ENCODE results near the gene SASH1.

SASH1 gene

GRCh38 chr6:148550569-148550968 lies 207.9 kb downstream of the SASH1 start:
- FAIRE-seq: no peak
- DNase-seq (ENCODE audit: insufficient read length, low spot score): no peak
- TF ChIP-seq, protein P1, sequence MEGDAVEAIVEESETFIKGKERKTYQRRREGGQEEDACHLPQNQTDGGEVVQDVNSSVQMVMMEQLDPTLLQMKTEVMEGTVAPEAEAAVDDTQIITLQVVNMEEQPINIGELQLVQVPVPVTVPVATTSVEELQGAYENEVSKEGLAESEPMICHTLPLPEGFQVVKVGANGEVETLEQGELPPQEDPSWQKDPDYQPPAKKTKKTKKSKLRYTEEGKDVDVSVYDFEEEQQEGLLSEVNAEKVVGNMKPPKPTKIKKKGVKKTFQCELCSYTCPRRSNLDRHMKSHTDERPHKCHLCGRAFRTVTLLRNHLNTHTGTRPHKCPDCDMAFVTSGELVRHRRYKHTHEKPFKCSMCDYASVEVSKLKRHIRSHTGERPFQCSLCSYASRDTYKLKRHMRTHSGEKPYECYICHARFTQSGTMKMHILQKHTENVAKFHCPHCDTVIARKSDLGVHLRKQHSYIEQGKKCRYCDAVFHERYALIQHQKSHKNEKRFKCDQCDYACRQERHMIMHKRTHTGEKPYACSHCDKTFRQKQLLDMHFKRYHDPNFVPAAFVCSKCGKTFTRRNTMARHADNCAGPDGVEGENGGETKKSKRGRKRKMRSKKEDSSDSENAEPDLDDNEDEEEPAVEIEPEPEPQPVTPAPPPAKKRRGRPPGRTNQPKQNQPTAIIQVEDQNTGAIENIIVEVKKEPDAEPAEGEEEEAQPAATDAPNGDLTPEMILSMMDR (IDR thresholded peaks at IDR 0.05; ENCODE audit: insufficient read depth, missing control alignments): no peak

DNA sequence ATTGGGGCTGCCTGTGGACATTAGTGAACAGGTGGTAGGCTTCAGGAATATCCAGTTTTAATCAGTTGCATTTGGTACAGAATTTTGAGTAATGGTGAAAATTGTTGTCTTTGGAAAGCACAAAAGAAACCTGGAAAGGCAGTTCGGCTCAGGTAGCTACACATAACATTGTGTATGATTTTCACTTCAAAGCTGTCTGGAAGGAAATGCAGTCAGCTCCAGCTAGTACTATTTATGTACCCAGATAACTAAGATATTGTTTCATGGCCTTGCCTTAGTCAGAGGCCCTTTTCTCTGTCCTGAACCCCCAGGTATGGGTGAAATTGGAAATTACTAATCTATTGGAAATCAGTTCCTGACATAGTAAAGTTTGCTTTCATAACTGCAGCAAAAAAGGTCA lies 208.6 kb downstream of the SASH1 start:
- no peak for FAIRE-seq
- TF ChIP-seq, protein P1 (IDR thresholded peaks at IDR 0.05; ENCODE audit: insufficient read depth, missing control alignments): no peak
- DNase-seq (ENCODE audit: insufficient read length, low spot score): no peak

DNA sequence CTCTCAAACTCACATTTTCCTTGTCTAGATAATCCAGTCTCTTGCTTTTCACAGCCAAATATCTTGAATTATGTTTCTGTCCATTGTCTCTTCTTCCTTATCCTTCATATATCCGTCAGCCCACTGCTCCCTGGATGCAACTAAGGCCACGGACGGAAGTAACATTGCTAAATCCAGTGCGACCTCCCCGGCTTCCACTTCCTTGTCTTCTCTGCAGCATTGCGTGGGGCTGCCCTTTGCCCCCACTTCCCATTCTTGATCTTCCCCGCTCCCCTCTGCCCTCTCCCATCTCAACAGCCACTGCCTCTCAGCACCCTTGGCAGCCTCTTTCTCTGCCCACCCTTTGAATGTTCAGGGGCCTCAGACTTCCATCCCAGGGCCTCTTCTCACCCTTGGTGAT lies 213.8 kb downstream of the SASH1 start:
- FAIRE-seq: no peak
- TF ChIP-seq, protein P1 (IDR thresholded peaks at IDR 0.05; ENCODE audit: insufficient read depth, missing control alignments): no peak
- DNase-seq (ENCODE audit: insufficient read length, low spot score): no peak

GRCh38 chr6:148557796-148558321 lies 215.2 kb downstream of the SASH1 start:
- no peak for FAIRE-seq
- no peak for DNase-seq (ENCODE audit: insufficient read length, low spot score)
- TF ChIP-seq, protein P1 (IDR thresholded peaks at IDR 0.05; ENCODE audit: insufficient read depth, missing control alignments): no peak

DNA sequence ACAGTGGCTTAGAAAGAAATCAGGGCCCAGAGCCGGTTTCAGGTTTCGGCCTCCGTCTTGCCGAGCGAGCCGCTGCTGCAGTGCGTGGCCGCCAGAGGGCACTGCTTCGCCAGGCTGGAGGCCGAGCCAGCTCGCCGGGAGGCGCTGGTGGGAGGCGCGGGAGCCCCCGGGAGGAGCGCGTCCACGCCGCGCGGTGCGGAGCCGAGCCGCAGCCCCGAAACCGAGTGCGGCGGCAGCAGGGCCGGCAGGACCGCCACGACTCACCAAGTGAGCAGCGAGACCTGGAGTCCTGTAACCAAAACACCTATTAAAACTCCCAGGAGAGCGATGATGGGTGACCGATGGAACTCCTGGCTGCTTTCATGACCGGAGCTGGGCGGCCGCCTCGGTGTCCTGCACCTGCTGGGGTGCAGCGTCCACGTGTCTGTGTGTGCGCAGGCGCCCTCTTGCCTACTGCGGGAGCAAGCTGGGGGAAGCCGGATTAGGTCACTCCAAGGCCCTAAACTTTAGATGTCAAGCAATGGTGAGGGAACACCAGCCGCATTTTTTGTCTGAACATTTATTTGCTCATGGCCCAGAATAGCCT lies 217.3 kb downstream of the SASH1 start:
- FAIRE-seq (no peak), DNase-seq (ENCODE audit: insufficient read length, low spot score) (peak; percentile 49)
- TF ChIP-seq, protein P1 (IDR thresholded peaks at IDR 0.05; ENCODE audit: insufficient read depth, missing control alignments): peak; percentile 88

DNA sequence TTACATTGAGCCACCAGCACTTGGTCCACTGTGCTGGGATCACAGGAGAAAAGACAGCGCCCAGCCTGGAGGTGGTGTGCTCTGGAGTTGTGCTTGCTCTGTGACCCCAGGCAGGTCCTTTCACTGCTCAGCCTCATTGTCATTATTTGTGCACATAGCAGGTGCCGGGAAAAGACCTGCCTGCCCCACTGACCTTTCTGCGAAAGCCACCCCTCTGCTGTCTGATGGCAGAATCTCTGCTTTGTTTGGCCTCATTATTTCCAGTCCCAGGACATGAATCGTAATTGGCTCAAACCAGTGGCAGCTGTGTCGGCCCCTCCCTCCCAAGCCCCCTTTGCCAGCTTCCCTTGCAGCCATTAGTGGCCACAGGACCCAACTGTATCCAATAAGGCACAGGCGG lies 219.0 kb downstream of the SASH1 start:
- TF ChIP-seq, protein P1 (IDR thresholded peaks at IDR 0.05; ENCODE audit: insufficient read depth, missing control alignments): no peak
- DNase-seq (ENCODE audit: insufficient read length, low spot score): no peak

GRCh38 chr6:148563066-148563465 lies 220.4 kb downstream of the SASH1 start:
- FAIRE-seq (no peak), DNase-seq (ENCODE audit: insufficient read length, low spot score) (no peak)
- TF ChIP-seq, protein P1 (IDR thresholded peaks at IDR 0.05; ENCODE audit: insufficient read depth, missing control alignments): no peak

More for the DNA sequence above, 219.0 kb downstream of the SASH1 start:
- FAIRE-seq: no peak
